Endothelial cell of umbilical vein (primary cell): ENCODE measurements around the gene ATP8A2. TPM values are rescaled to one million over a fixed set of nuclear protein-coding genes. Genes with fewer than 3 reads are reported as not detected.

ENCODE experiments used
- BruUV-seq: library from RNA; stranded (reverse); fragments of 400-500 nt; replicated peaks from 2 replicates; lab custom pipeline; 2021; lab: Mats Ljungman, UMichigan
- CTCF ChIA-PET: fragments of 300-600, 350-600 bp; sonication (Branson Sonifier 250); formaldehyde crosslinking; loops from one replicate; lab custom pipeline; 2021; ENCODE audit warnings: antibody characterized with exemption, inconsistent platforms; lab: Charles Lee
- POLR2A ChIA-PET: fragments of 300-600, 350-600 bp; sonication (Branson Sonifier 250); formaldehyde crosslinking; loops from one replicate; lab custom pipeline; 2021; ENCODE audit warnings: antibody characterized with exemption, inconsistent platforms; lab: Charles Lee
- DNase-seq: peaks from one replicate; pipeline ENCODE4 v3.0.0-alpha.2; 2011; ENCODE audit warnings: low read depth, low spot score
- FAIRE-seq: peaks from 2 replicates; lab custom pipeline; 2011; peaks lifted over from hg19 to GRCh38; lab: Jason Lieb, UNC
- H2AFZ ChIP-seq: 2 replicates; pipeline ENCODE4 v1.6.0; 2012; ENCODE audit warnings: low read depth, low read length, control low read depth, inconsistent platforms
- H3K27ac ChIP-seq: 2 replicates; pipeline ENCODE4 v1.5.1; 2011; ENCODE audit warnings: low read depth, mild to moderate bottlenecking, control low read depth, low read length, moderate library complexity; ENCODE audit not compliant: insufficient read depth
- H3K27me3 ChIP-seq, 2 experiments: 2 replicates each; pipeline versions ENCODE4 v1.6.0 to v1.6.1; 2011; ENCODE audit warnings: low read length in 2 of 2, mixed read lengths in 1 of 2; ENCODE audit not compliant: control insufficient read depth in 2 of 2, insufficient read depth in 2 of 2
- H3K36me3 ChIP-seq, 2 experiments: 2 replicates in 1 of 2; 3 replicates in 1 of 2; pipeline ENCODE4 v1.5.1; 2011; ENCODE audit warnings: low read length in 2 of 2, mild to moderate bottlenecking in 1 of 2, moderate library complexity in 1 of 2; ENCODE audit not compliant: control insufficient read depth in 2 of 2, insufficient read depth in 2 of 2; ENCODE audit errors: extremely low read depth in 1 of 2
- H3K4me1 ChIP-seq: 3 replicates; pipeline ENCODE4 v1.5.1; 2011; ENCODE audit warnings: mild to moderate bottlenecking, low read length; ENCODE audit not compliant: control insufficient read depth, insufficient read depth; ENCODE audit errors: extremely low read depth
- H3K4me2 ChIP-seq: 2 replicates; pipeline ENCODE4 v1.6.1; 2011; ENCODE audit warnings: low read length, control low read depth, mixed read lengths; ENCODE audit not compliant: insufficient read depth
- H3K4me3 ChIP-seq, 3 experiments: fragments of 200-600 bp in 1 of 3; sonication (generic), shearing (Covaris generic) in 1 of 3; replicated peaks in 1 of 3; 2 replicates each; pipeline ENCODE4 v1.5.1; 2011 to 2016; ENCODE audit warnings: control low read depth in 3 of 3, low read length in 3 of 3, mild to moderate bottlenecking in 2 of 3, inconsistent platforms in 1 of 3, low read depth in 1 of 3, moderate library complexity in 1 of 3; ENCODE audit not compliant: insufficient read depth in 1 of 3
- H3K79me2 ChIP-seq: 2 replicates; pipeline ENCODE4 v1.6.0; 2012; ENCODE audit warnings: low read length, inconsistent platforms; ENCODE audit not compliant: control insufficient read depth, insufficient read depth
- H3K9ac ChIP-seq: replicated peaks from 2 replicates; pipeline ENCODE3; 2011; ENCODE audit warnings: low read length, control low read depth; ENCODE audit not compliant: insufficient read depth; ENCODE audit errors: extremely low read depth
- H3K9me1 ChIP-seq: replicated peaks from 3 replicates; pipeline ENCODE4 v1.6.0; 2011; ENCODE audit warnings: mild to moderate bottlenecking, low read length; ENCODE audit not compliant: control insufficient read depth, insufficient read depth; ENCODE audit errors: extremely low read depth
- H3K9me3 ChIP-seq: replicated peaks from 2 replicates; pipeline ENCODE4 v1.5.1; 2012; ENCODE audit warnings: low read length, inconsistent platforms; ENCODE audit not compliant: control insufficient read depth, insufficient read depth
- H4K20me1 ChIP-seq: replicated peaks from 2 replicates; pipeline ENCODE3; 2011; ENCODE audit warnings: mild to moderate bottlenecking, low read length; ENCODE audit not compliant: control insufficient read depth, insufficient read depth; ENCODE audit errors: extremely low read depth
- EZH2 ChIP-seq: IDR thresholded peaks from 2 replicates; pipeline ENCODE4 v1.6.1; 2012; ENCODE audit warnings: borderline replicate concordance, low read depth, mild to moderate bottlenecking, moderate library complexity, low read length, inconsistent platforms; ENCODE audit not compliant: severe bottlenecking
- FOS ChIP-seq: IDR thresholded peaks from 2 replicates; pipeline ENCODE4 v1.6.1; 2011; ENCODE audit warnings: mild to moderate bottlenecking, low read length, moderate library complexity, borderline replicate concordance; ENCODE audit not compliant: insufficient read depth
- GATA2 ChIP-seq: IDR thresholded peaks from 2 replicates; pipeline ENCODE4 v1.7.0; 2011; ENCODE audit warnings: low read depth, mild to moderate bottlenecking, moderate library complexity, mixed read lengths, low read length; ENCODE audit not compliant: insufficient read length, insufficient read depth
- JUN ChIP-seq: IDR thresholded peaks from 2 replicates; pipeline ENCODE4 v1.6.1; 2011; ENCODE audit warnings: borderline replicate concordance, low read depth; ENCODE audit not compliant: insufficient read length, insufficient read depth
- MYC ChIP-seq: IDR thresholded peaks from one replicate; pipeline ENCODE4 v1.6.1; 2011; ENCODE audit warnings: mild to moderate bottlenecking, low read depth, low read length
- POLR2A ChIP-seq: IDR thresholded peaks from 2 replicates; pipeline ENCODE4 v1.6.1; 2012; ENCODE audit warnings: low read depth, mild to moderate bottlenecking, control low read depth, low read length
- POLR2AphosphoS5 ChIP-seq: IDR thresholded peaks from 2 replicates; pipeline ENCODE4 v1.6.1; 2012; ENCODE audit warnings: low read depth, mild to moderate bottlenecking, control low read depth, low read length, moderate library complexity; ENCODE audit not compliant: insufficient read depth
- dilution Hi-C: fragments of 300-500 bp; cut with MboI; formaldehyde crosslinking; loops from one replicate; pipeline ENCODE4 v1.15.0; 2019; ENCODE audit warnings: low sequenced_read_pairs; ENCODE audit not compliant: extremely low pct_ligation_motif_present
- intact Hi-C: fragments of 100-400 bp; cut with micrococcal nuclease; formaldehyde crosslinking; loops from one replicate; pipeline ENCODE4 v1.10.0; 2022
- polyA plus RNA-seq, 4 experiments: library from polyadenylated mRNA; depleted of rRNA in 3 of 4; stranded (reverse) in 3 of 4; unstranded in 1 of 4; fragments of >200 nt; gene quantifications; 2 replicates each; pipeline versions ENCODE4 v1.2.1 to v1.2.3, GENCODE V29; 2011 to 2012; ENCODE audit warnings: missing spikeins in 1 of 4
- total RNA-seq: library from RNA; stranded (reverse); gene quantifications from 2 replicates; pipeline ENCODE4 v1.2.3, GENCODE V29; 2021
- TF ChIP-seq, protein P1 (sequence below), 2 donors: IDR thresholded peaks; 1 replicate in 1 of 2; 2 replicates in 1 of 2; pipeline ENCODE4 v1.5.1; 2011; ENCODE audit warnings: low read length in 2 of 2, mild to moderate bottlenecking in 2 of 2, moderate library complexity in 2 of 2, control low read depth in 1 of 2, inconsistent platforms in 1 of 2, low read depth in 1 of 2; ENCODE audit not compliant: insufficient read depth in 1 of 2; ENCODE audit errors: extremely low read depth in 1 of 2
- TF ChIP-seq, protein P2 (sequence below): IDR thresholded peaks from 2 replicates; pipeline ENCODE4 v1.6.1; 2011; ENCODE audit not compliant: insufficient read depth, insufficient read length

The ATP8A2 gene
- total and polyA plus RNA-seq, 2 donors (not counting 3 experiments of a cell fraction or from before 2014, with no cell fraction given): 0.11 to 0.49 TPM

DNA sequence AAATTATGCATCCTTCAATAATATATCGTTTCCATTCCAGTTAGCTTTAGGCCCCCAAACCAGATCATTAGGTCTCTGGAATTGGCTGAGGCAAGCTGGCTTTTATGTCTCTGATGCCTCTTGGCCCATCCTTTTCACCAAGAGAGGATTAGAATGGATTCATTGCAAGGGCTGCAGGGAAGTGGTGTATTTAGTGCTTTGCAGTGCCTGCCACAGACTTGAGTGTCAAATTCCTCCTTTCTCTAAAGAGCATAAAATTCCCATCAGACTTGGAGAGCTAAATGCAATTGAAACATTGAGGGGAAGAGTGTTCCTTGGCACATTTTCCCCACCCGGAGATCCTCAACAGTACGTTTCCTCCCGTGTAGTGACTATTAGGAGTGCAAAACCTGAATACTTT, 302.6 kb downstream of the ATP8A2 start:
- Histone ChIP-seq H3K36me3 (no peaks in the 10 kb centered on the region), H3K4me3 (no peak overlapping the region), H3K9ac (no peak overlapping the region), H3K4me1 (no peaks in the 10 kb centered on the region), H3K79me2 (no peaks in the 10 kb centered on the region), H3K9me1 (no peaks in the 10 kb centered on the region), H4K20me1 (no peaks in the 10 kb centered on the region), H2AFZ (no peak overlapping the region), H3K4me2 (no peak overlapping the region), H3K27ac (no peak overlapping the region), H3K9me3 (no peaks in the 10 kb centered on the region), H3K27me3 (no peaks in the 10 kb centered on the region)
- intact Hi-C loops: no loop called here
- POLR2A ChIA-PET: no interaction called here
- CTCF ChIA-PET: interaction anchor here (1.0 to 1.3 kb wide), 2 partner anchors 13 to 14 kb away, joined by 3 read pairs; no protein-coding TSS in a partner anchor
- no peak for DNase-seq
- no peak for TF ChIP-seq GATA2
- TF ChIP-seq POLR2AphosphoS5: no peak
- TF ChIP-seq, protein P1, sequence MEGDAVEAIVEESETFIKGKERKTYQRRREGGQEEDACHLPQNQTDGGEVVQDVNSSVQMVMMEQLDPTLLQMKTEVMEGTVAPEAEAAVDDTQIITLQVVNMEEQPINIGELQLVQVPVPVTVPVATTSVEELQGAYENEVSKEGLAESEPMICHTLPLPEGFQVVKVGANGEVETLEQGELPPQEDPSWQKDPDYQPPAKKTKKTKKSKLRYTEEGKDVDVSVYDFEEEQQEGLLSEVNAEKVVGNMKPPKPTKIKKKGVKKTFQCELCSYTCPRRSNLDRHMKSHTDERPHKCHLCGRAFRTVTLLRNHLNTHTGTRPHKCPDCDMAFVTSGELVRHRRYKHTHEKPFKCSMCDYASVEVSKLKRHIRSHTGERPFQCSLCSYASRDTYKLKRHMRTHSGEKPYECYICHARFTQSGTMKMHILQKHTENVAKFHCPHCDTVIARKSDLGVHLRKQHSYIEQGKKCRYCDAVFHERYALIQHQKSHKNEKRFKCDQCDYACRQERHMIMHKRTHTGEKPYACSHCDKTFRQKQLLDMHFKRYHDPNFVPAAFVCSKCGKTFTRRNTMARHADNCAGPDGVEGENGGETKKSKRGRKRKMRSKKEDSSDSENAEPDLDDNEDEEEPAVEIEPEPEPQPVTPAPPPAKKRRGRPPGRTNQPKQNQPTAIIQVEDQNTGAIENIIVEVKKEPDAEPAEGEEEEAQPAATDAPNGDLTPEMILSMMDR (IDR thresholded peaks at IDR 0.05; ENCODE audit: extremely low read depth in 1 of 2, insufficient read depth in 1 of 2, low read depth in 1 of 2, low read length in 2 of 2): no peak
- TF ChIP-seq JUN: no peak
- no peak for TF ChIP-seq EZH2
- TF ChIP-seq, protein P2, sequence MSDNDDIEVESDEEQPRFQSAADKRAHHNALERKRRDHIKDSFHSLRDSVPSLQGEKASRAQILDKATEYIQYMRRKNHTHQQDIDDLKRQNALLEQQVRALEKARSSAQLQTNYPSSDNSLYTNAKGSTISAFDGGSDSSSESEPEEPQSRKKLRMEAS: no peak
- no peak for TF ChIP-seq FOS
- TF ChIP-seq MYC: no peak
- no peak for TF ChIP-seq POLR2A
- no TSS peak for BruUV-seq
- dilution Hi-C loops: no loop called here
- no peak for FAIRE-seq
